DMS53 treated with DMSO at 0.1 percent for 48 hours (cell line): ENCODE results near the gene IGLL1.
"Not testable (repeated sequence)": the region's sequence is repeated elsewhere in the genome, so short reads cannot be mapped to it uniquely, and the experiment has no call there.

Source experiments
- DNase-seq: peaks from one replicate; lab custom pipeline; 2025; ENCODE audit not compliant: unreplicated experiment; lab: John Stamatoyannopoulos, UW

The IGLL1 gene

DNA sequence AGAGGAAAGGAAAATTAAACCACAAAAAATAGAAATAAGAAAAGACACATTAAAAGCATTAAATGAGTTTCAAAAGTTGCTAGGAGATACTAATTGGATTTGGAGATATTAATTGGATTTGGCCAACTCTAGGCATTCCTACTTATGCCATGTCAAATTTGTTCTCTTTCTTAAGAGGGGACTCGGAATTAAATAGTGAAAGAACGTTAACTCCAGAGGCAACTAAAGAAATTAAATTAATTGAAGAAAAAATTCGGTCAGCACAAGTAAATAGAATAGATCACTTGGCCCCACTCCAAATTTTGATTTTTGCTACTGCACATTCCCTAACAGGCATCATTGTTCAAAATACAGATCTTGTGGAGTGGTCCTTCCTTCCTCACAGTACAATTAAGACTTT is 37.7 kb downstream of the IGLL1 start:
- DNase-seq, result not testable (repeated sequence)

DNA sequence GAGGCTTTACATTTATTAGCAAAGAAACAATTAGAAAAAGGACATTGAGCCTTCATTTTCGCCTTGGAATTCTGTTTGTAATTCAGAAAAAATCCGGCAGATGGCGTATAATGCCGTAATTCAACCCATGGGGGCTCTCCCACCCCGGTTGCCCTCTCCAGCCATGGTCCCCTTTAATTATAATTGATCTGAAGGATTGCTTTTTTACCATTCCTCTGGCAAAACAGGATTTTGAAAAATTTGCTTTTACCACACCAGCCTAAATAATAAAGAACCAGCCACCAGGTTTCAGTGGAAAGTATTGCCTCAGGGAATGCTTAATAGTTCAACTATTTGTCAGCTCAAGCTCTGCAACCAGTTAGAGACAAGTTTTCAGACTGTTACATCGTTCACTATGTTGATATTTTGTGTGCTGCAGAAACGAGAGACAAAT is 38.2 kb downstream of the IGLL1 start:
- not testable (repeated sequence) for DNase-seq

DNA sequence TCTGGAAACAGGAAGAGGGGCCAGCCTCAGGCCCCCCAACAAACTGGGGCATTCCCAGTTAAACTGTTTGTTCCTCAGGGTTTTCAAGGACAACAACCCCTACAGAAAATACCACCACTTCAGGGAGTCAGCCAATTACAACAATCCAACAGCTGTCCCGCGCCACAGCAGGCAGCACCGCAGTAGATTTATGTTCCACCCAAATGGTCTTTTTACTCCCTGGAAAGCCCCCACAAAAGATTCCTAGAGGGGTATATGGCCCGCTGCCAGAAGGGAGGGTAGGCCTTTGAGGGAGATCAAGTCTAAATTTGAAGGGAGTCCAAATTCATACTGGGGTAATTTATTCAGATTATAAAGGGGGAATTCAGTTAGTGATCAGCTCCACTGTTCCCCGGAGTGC is 39.3 kb downstream of the IGLL1 start:
- DNase-seq, result not testable (repeated sequence)

DNA sequence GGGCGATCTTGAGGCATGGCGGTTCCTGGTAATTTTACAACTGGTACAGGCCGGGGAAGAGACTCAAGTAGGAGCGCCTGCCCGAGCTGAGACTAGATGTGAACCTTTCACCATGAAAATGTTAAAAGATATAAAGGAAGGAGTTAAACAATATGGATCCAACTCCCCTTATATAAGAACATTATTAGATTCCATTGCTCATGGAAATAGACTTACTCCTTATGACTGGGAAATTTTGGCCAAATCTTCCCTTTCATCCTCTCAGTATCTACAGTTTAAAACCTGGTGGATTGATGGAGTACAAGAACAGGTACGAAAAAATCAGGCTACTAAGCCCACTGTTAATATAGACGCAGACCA is 40.3 kb downstream of the IGLL1 start:
- not testable (repeated sequence) for DNase-seq

DNA sequence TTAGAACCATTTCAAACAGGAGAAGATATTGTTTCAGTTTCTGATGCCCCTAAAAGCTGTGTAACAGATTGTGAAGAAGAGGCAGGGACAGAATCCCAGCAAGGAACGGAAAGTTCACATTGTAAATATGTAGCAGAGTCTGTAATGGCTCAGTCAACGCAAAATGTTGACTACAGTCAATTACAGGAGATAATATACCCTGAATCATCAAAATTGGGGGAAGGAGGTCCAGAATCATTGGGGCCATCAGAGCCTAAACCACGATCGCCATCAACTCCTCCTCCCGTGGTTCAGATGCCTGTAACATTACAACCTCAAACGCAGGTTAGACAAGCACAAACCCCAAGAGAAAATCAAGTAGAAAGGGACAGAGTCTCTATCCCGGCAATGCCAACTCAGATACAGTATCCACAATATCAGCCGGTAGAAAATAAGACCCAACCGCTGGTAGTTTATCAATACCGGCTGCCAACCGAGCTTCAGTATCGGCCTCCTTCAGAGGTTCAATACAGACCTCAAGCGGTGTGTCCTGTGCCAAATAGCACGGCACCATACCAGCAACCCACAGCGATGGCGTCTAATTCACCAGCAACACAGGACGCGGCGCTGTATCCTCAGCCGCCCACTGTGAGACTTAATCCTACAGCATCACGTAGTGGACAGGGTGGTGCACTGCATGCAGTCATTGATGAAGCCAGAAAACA is 40.8 kb downstream of the IGLL1 start:
- peak; percentile 31 for DNase-seq

DNA sequence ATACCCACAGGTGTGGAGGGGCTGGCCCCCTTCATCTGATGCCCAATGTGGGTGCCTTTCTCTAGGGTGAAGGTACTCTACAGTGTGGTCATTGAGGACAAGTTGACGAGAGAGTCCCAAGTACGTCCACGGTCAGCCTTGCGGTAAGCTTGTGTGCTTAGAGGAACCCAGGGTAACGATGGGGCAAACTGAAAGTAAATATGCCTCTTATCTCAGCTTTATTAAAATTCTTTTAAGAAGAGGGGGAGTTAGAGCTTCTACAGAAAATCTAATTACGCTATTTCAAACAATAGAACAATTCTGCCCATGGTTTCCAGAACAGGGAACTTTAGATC is 41.4 kb downstream of the IGLL1 start:
- not testable (repeated sequence) for DNase-seq

DNA sequence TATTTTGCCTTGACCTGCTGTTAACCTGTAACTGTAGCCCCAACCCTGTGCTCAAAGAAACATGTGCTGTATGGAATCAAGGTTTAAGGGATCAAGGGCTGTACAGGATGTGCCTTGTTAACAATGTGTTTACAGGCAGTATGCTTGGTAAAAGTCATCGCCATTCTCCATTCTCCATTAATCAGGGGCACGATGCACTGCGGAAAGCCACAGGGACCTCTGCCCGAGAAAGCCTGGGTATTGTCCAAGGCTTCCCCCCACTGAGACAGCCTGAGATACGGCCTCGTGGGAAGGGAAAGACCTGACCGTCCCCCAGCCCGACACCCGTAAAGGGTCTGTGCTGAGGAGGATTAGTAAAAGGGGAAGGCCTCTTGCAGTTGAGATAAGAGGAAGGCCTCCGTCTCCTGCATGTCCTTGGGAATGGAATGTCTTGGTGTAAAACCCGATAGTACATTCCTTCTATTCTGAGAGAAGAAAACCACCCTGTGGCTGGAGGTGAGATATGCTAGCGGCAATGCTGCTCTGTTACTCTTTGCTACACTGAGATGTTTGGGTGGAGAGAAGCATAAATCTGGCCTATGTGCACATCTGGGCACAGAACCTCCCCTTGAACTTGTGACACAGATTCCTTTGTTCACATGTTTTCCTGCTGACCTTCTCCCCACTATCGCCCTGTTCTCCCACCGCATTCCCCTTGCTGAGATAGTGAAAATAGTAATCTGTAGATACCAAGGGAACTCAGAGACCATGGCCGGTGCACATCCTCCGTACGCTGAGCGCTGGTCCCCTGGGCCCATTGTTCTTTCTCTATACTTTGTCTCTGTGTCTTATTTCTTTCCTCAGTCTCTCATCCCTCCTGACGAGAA is 42.0 kb downstream of the IGLL1 start:
- DNase-seq, result not testable (repeated sequence)

DNA sequence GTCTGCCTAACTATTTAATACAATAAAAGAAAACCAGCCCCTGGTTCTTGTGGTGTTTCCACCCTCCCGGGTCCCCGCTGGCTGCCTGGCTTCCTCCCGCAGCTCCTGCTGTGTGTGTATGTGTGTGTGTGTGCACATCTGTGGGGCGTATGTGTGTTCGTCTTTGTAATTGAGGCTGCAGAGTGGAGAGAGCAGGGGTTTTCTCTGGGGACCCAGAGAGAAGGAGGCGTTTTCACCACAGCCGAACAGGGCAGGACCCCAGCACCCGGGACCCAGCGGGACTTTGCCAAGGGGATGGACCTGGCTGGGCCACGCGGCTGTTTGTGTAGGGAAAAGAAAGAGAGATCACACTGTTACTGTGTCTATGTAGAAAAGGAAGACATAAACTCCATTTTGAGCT is 42.7 kb downstream of the IGLL1 start:
- DNase-seq, result no peak

DNA sequence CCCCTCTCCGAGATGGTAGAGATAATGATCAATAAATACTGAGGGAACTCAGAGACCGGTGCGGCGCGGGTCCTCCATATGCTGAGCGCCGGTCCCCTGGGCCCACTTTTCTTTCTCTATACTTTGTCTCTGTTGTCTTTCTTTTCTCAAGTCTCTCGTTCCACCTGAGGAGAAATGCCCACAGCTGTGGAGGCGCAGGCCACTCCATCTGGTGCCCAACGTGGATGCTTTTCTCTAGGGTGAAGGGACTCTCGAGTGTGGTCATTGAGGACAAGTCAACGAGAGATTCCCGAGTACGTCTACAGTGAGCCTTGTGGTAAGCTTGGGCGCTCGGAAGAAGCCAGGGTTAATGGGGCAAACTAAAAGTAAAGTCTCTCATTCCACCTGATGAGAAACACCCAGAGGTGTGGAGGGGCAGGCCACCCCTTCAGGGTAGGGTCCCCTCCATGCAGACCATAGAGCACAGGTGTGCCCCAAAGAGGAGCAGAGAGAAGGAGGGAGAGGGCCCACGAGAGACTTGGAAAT is 43.2 kb downstream of the IGLL1 start:
- DNase-seq, result no peak

DNA sequence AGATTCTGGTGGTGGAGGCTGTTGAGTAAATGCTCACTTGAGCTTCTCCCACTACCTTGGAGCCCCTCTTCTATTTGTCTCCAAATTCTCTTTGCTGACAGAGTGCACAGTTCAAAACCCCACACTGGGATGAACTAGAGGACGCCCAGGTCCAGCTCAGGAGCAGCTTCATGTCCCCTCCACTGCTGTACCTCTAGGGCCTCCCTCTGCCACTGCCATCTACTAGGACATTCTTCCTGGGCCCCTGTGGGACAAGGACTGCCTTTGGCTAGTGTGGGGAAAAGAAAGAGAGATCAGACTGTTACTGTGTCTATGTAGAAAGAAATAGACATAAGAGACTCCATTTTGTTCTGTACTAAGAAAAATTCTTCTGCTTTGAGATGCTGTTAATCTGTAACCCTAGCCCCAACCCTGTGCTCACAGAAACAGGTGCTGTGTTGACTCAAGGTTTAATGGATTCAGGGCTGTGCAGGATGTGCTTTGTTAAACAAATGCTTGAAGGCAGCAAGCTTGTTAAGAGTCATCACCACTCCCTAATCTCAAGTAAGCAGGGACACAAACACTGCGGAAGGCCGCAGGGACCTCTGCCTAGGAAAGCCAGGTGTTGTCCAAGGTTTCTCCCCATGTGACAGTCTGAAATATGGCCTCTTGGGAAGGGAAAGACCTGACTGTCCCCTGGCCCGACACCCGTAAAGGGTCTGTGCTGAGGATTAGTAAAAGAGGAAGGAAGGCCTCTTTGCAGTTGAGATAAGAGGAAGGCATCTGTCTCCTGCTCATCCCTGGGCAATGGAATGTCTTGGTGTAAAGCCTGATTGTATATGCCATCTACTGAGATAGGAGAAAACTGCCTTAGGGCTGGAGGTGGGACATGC is 44.1 kb downstream of the IGLL1 start:
- peak; percentile 1 for DNase-seq

DNA sequence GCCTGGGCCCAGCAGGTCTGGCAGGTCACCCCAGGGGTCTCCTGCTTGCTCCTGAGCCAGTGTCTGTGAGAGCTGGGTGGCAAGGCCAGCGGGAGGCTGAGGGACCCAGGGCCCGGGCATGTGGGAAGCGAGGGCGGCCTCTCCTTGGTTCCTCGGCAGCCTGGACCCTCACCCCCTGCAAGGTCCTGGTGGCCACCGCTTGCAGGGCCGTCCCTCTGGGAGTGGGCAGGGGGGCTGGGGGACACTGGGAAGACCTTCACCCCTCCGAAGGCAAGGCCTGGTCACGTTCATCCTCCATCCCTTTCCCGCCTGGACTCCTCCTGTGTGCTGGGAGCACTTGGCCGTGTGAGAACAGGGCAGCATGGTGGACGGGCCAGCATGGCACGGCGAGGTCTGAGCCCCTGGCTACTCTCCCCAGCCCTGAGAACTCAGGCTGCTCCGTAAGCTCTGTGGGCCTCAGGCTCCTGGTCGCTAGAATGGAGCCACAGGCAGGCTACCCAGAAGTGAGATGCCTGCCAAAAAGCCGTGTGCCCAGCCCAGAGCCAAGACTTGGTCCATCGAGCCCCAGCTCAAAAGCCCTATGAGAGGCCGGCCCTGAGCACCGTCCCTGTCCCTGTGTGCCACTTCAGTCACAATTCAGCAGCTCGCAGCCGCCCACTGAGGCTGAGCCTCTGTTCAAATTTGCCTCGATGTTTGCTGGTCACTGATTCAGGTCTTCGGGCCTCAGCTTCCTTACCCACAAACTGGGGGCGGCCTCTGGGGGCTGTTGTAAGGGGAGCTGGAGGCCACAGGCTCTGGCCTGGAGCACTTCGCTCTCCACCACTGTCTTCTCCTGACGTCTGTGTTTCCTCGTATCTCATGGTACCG is 45.0 kb downstream of the IGLL1 start:
- DNase-seq, result no peak

DNA sequence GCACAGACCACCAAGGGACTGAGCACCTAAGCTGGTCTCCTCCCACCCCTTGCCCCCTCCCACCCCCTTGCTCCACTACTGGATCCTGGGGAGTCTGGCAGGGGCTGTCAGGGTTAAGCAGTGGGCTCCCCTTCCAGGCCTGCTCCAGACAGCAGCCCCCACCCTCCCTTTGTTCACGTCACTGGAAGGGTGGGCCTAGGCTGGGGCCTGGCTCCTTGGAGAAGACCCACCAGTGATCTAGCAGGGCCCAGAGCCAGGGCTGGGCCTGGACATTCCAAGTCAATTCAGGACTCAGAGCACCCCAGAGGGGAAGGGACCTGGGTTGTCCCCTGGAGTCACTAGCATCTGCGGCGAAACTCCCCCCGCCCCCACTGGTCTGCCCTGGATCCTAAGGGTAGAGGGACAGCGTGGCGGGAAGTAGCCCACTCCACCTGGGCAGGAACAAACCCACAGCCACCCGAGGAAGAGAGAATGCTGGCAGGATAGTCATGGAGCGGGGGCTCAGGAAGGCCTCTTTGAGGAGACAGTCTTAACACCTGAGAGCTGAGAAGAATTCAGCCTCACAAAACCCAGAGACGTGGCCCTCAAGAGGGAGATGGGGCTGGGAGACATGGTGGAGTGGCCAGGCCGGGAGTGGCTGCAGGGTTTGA is 45.8 kb downstream of the IGLL1 start:
- no peak for DNase-seq

DNA sequence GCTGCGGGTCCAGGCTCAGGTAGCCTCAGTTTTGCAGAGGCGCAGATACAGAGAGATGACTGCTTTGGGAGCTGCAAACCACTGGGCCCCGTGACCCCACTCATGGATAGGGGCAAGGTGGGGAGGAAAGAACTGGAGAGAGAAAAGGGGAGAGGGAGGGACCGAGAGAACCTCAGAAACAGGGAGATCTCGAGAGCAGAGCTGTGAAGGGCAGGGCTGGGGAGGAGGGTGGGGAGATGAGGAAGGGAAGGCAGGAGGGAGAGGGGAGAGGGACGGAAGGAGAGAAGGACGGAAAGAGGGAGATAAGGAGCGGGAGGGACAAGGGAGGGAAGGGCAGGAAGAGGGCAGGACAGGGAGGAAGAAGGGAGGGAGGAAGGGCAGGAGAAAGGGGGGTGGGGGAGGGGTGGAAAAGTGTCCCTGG is 46.3 kb downstream of the IGLL1 start:
- DNase-seq, result no peak

DNA sequence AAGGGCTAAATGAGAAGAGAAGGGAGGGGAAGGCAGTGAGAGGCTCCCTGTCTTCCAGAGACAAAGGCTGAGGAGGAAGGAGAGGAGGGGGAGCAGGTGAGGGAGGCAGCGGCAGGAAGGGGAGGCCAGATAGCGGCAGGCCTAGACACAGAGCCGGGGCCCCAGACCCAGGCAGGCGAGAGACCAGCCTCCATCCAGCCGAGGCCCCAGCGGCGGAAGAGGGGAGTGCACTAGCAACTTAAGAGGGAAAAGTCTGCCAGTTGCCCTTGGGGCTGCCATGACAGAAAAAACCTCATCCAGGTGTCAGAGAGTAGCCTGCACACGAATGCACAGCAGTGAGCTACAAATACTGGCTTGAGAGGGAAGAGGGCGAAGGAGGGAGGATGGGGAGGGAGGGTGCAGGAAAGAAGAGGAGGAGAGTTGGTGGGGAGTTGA is 46.7 kb downstream of the IGLL1 start:
- no peak for DNase-seq

DNA sequence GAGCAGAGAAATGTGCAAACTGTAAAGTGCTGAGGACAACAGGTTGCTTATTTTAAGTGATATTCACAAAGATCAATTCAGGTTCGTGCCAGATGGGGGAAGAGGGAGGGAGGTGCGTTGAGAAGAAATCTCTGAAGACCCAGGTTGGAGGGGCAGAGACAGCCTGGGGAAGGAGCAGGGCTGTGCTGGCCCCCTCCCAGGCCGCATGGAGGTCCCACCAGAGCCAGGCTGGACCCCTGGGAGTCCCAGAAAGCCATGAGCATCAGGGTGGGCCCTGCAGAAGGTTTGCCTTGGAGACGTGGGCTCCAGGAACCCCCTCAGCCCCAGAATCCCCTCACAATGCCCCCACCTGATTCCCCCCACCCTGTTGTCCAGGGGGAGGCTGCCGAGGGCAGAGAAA is 47.4 kb downstream of the IGLL1 start:
- no peak for DNase-seq

DNA sequence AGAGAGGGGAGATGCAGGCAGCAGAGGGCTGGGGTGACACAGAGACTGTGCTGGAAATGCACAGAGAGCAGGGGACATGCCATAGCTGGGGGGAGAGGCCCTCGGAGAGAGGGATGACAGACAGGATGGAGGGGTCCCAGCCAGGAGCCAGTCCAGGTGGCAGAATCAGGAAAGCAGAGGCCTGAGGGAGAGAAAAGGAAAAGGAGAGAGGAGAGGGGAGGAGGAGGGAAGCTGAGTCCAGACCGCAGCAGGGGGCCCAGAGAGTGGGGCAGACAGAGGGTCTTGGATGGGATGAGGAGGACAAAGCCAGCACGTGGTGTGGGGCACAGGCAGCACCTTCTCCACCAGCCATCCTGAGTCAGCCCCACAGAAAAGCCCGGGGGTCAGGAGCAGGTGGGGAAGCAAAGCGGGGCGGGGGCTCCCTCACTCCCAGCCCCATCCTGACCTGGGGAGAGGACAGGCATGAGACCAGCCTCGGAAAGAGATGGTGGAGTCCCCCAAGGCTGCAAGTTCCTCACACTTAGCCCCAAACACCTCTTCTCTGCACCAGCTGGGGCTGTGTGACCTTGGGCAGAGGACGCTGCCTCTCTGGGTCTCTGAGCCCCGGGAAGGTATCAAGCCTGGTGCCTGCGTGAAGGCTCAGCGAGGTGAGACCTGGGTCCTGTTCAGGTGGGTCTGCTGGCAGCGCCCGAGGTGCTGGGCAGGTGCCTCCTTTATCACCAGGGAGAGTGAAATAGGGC is 48.0 kb downstream of the IGLL1 start:
- no peak for DNase-seq

DNA sequence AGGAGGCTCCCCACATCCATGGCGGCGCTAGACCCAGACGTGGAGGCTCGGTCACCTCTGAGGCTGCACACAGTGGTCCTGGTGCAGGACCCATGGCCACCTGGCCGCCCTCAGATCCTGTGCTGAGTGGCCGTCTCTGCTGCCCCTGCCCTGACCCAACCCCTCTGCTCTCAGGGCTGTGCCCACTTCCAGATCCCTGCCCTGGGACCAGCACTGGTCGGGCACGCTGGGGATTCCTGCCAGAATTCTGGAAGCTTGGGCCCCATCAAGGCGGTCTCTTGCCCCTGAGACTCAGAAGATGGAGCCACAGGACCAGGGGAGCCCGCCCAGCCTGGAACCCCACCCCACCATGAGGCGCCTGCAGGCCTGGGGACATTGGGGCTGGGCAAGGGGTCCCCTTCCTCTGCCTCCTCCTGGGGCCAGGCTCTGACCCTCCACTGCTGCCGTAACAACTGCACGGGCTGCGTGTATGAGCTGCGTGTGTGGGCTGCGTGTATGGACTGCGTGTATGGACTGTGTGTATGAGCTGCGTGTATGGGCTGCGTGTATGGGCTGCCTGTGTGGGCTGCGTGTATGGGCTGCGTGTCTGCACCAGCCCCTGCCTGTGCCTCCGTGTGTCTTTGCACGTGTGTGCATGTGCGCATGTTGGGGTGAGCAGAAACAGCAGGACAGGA is 48.7 kb downstream of the IGLL1 start:
- no peak for DNase-seq

DNA sequence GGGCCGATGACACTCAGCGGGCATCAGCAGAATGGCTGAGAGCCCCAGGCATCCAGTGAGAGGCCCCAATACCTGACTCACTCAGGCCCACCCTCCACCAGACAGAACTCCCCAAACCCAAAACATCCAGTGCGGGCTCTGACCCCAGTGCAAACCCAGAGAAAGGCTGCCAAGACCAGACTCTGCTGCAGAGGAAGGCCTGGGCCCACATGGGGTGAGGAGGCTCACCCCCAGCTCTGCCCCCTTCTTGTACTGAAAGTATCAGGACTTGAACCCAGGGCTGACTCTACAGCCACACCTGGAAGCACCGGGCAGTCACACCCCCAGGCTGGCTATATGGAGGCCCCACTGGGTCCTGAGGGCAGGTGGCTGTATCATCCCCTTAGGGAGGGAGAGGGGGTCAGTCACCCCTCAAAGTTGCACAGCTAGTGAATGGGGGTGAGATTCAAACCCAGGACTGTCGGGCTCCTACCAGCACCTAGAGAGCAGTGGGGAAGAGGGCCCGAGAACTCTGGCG is 49.3 kb downstream of the IGLL1 start:
- no peak for DNase-seq
